Transverse colon (tissue), 4 donors: ENCODE results near the gene VASH2.

Source experiments
- EP300 ChIP-seq: sonication (generic); formaldehyde crosslinking; IDR thresholded peaks from one replicate; pipeline ENCODE4 v1.6.1; 2017; ENCODE audit warnings: antibody characterized with exemption, low read depth
- POLR2A ChIP-seq: fragments of 450-650 bp; IDR thresholded peaks from one replicate; pipeline ENCODE4 v1.6.1; 2016; ENCODE audit warnings: antibody characterized with exemption, mild to moderate bottlenecking, moderate library complexity
- POLR2AphosphoS5 ChIP-seq, 3 donors: sonication (generic); formaldehyde crosslinking; IDR thresholded peaks; one replicate each; pipeline ENCODE4 v1.6.1; 2016; ENCODE audit warnings: antibody characterized with exemption in 3 of 3
- TF ChIP-seq, protein P1 (sequence below), 5 experiments: fragments of 200-600 bp in 3 of 5; fragments of 450-650 bp in 2 of 5; sonication (generic) in 3 of 5; IDR thresholded peaks; 1 replicate in 2 of 5; 2 replicates in 3 of 5; pipeline ENCODE4 v1.5.1; 2016 to 2017; ENCODE audit warnings: antibody characterized with exemption in 5 of 5, inconsistent platforms in 3 of 5, mild to moderate bottlenecking in 2 of 5, moderate library complexity in 1 of 5

- TF ChIP-seq EP300 (no peak), POLR2A (no peak), POLR2AphosphoS5 (IDR thresholded peaks at IDR 0.05) (no peak)
- TF ChIP-seq, protein P1, sequence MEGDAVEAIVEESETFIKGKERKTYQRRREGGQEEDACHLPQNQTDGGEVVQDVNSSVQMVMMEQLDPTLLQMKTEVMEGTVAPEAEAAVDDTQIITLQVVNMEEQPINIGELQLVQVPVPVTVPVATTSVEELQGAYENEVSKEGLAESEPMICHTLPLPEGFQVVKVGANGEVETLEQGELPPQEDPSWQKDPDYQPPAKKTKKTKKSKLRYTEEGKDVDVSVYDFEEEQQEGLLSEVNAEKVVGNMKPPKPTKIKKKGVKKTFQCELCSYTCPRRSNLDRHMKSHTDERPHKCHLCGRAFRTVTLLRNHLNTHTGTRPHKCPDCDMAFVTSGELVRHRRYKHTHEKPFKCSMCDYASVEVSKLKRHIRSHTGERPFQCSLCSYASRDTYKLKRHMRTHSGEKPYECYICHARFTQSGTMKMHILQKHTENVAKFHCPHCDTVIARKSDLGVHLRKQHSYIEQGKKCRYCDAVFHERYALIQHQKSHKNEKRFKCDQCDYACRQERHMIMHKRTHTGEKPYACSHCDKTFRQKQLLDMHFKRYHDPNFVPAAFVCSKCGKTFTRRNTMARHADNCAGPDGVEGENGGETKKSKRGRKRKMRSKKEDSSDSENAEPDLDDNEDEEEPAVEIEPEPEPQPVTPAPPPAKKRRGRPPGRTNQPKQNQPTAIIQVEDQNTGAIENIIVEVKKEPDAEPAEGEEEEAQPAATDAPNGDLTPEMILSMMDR (IDR thresholded peaks at IDR 0.05): no peak
Measured at GRCh38 chr1:212990276-212990675, 39.9 kb downstream of the VASH2 start.
